ENCODE measurements around the gene ERBB4.

ERBB4 gene

GRCh38 chr2:212033888-212034287 is 504.7 kb downstream of the ERBB4 start:
- no peak overlapping the region for H3K4me3 ChIP-seq (ENCODE audit: low read length)
- no peak for DNase-seq (ENCODE audit: low read depth)

GRCh38 chr2:212032536-212033219 is 505.9 kb downstream of the ERBB4 start:
- DNase-seq (ENCODE audit: low read depth), result peak; percentile 47
- no peak for TF ChIP-seq CTCF (conservative IDR thresholded peaks at IDR 0.05; ENCODE audit: low read length)
- no peak overlapping the region for H3K4me3 ChIP-seq (ENCODE audit: low read length)

More at GRCh38 chr2:212033888-212034287, 504.7 kb downstream of the ERBB4 start:
- no peak for TF ChIP-seq CTCF (conservative IDR thresholded peaks at IDR 0.05; ENCODE audit: low read length)

GRCh38 chr2:212032032-212032431 is 506.6 kb downstream of the ERBB4 start:
- H3K4me3 ChIP-seq (ENCODE audit: low read length), result no peak overlapping the region
- DNase-seq (ENCODE audit: low read depth), result peak; percentile 72
- TF ChIP-seq CTCF (conservative IDR thresholded peaks at IDR 0.05; ENCODE audit: low read length), result no peak

- TF ChIP-seq CTCF (conservative IDR thresholded peaks at IDR 0.05; ENCODE audit: low read length), result no peak
- DNase-seq (ENCODE audit: low read depth), result no peak
- H3K4me3 ChIP-seq (ENCODE audit: low read length), result no peak overlapping the region
These were observed 507.9 kb downstream of the ERBB4 start for GRCh38 chr2:212030709-212031108.

GRCh38 chr2:212028798-212029394 is 509.7 kb downstream of the ERBB4 start:
- no peak overlapping the region for H3K4me3 ChIP-seq (ENCODE audit: low read length)
- DNase-seq (ENCODE audit: low read depth), result no peak
- no peak for TF ChIP-seq CTCF (conservative IDR thresholded peaks at IDR 0.05; ENCODE audit: low read length)

- no peak overlapping the region for H3K4me3 ChIP-seq (ENCODE audit: low read length)
- no peak for TF ChIP-seq CTCF (conservative IDR thresholded peaks at IDR 0.05; ENCODE audit: low read length)
- peak; percentile 18 for DNase-seq (ENCODE audit: low read depth)
These were observed 510.6 kb downstream of the ERBB4 start for GRCh38 chr2:212027681-212028628.
